SK-N-MC (cell line): ENCODE data around the gene SLC26A11.

Source experiments
- DNase-seq: peaks from one replicate; pipeline ENCODE4 v3.0.0-alpha.2; 2011; ENCODE audit warnings: low read depth, low spot score
- H3K27ac ChIP-seq: fragments of 200-600 bp; sonication (generic); 2 replicates; pipeline ENCODE4 v1.5.1; 2016; ENCODE audit warnings: mixed run types
- H3K36me3 ChIP-seq: fragments of 200-600 bp; sonication (generic); 2 replicates; pipeline ENCODE4 v1.6.1; 2017; ENCODE audit warnings: antibody characterized with exemption, low read length, mixed read lengths; ENCODE audit not compliant: insufficient read depth
- H3K4me3 ChIP-seq: fragments of 200-600 bp; sonication (generic); 2 replicates; pipeline ENCODE4 v1.5.1; 2016
- H3K9ac ChIP-seq: fragments of 200-600 bp; sonication (generic); 2 replicates; pipeline ENCODE4 v1.8.0; 2017; ENCODE audit warnings: mixed run types, mixed read lengths; ENCODE audit not compliant: insufficient read length
- H3K9me3 ChIP-seq: fragments of 200-600 bp; sonication (generic); 2 replicates; pipeline ENCODE4 v1.6.1; 2017; ENCODE audit warnings: low read depth, mild to moderate bottlenecking, antibody characterized with exemption, low read length, moderate library complexity, mixed read lengths
- EZH2 ChIP-seq: fragments of 200-600 bp; sonication (generic); IDR thresholded peaks from one replicate; pipeline ENCODE4 v1.6.1; 2017; ENCODE audit warnings: antibody characterized with exemption
- FOXP2 ChIP-seq: optimal IDR thresholded peaks from 2 replicates; pipeline ENCODE3; 2011; ENCODE audit warnings: mild to moderate bottlenecking, moderate library complexity; ENCODE audit not compliant: insufficient read depth; ENCODE audit errors: extremely low read length, control extremely low read depth
- POLR2AphosphoS5 ChIP-seq: IDR thresholded peaks from 2 replicates; pipeline ENCODE4 v1.6.1; 2012; ENCODE audit warnings: mild to moderate bottlenecking, low read depth, low read length, borderline replicate concordance

The SLC26A11 gene

GRCh38 chr17:80220054-80220735 is at the start of gene SLC26A11, which contains the start of gene SGSH:
Gene SLC26A11, plus strand, starts transcription at chr17:80220427. Its CDS starts 1,134 bp downstream, at chr17:80221561.
Gene SGSH, minus strand, starts transcription at chr17:80220333. Its CDS starts 20 bp downstream, at chr17:80220313.
- no peak for DNase-seq
- H3K27ac ChIP-seq = no peak within 1 kb of the TSS
- H3K4me3 ChIP-seq = peak within 1 kb of the TSS; percentile 83
- peak within 1 kb of the TSS; percentile 61 for H3K9ac ChIP-seq
- no peaks in the 10 kb centered on the region for H3K9me3 ChIP-seq
- TF ChIP-seq FOXP2 (no peak), EZH2 (no peak), POLR2AphosphoS5 (no peak)
- no peaks in the 10 kb centered on the region for H3K36me3 ChIP-seq

- no peak overlapping the region for H3K27ac ChIP-seq
- no peaks in the 10 kb centered on the region for H3K36me3 ChIP-seq
- TF ChIP-seq EZH2 (no peak), FOXP2 (no peak), POLR2AphosphoS5 (no peak)
- H3K9ac ChIP-seq = no peak overlapping the region
- H3K9me3 ChIP-seq = no peaks in the 10 kb centered on the region
- no peak overlapping the region for H3K4me3 ChIP-seq
- no peak for DNase-seq
These were observed 48.5 kb upstream of the SLC26A11 start for GRCh38 chr17:80171681-80172080.

- H3K36me3 ChIP-seq = no peaks in the 10 kb centered on the region
- TF ChIP-seq POLR2AphosphoS5 = no peak
- no peak for TF ChIP-seq EZH2
- TF ChIP-seq FOXP2 = no peak
- no peak overlapping the region for H3K9ac ChIP-seq
- H3K27ac ChIP-seq = no peak overlapping the region
- H3K9me3 ChIP-seq = no peaks in the 10 kb centered on the region
- DNase-seq = no peak
- no peak overlapping the region for H3K4me3 ChIP-seq
These were observed 47.1 kb upstream of the SLC26A11 start for GRCh38 chr17:80173126-80173525.

GRCh38 chr17:80173916-80174315 is 46.3 kb upstream of the SLC26A11 start:
- H3K36me3 ChIP-seq = no peaks in the 10 kb centered on the region

GRCh38 chr17:80176757-80177156 is 43.5 kb upstream of the SLC26A11 start:
- no peak overlapping the region for H3K4me3 ChIP-seq
- H3K36me3 ChIP-seq = no peaks in the 10 kb centered on the region
- no peak overlapping the region for H3K9ac ChIP-seq
- no peak overlapping the region for H3K27ac ChIP-seq
- no peaks in the 10 kb centered on the region for H3K9me3 ChIP-seq
- DNase-seq = no peak
- TF ChIP-seq FOXP2 (no peak), EZH2 (no peak), POLR2AphosphoS5 (no peak)

More at GRCh38 chr17:80173916-80174315, 46.3 kb upstream of the SLC26A11 start:
- Histone ChIP-seq H3K4me3 (no peak overlapping the region), H3K9ac (no peak overlapping the region), H3K27ac (no peak overlapping the region), H3K9me3 (no peaks in the 10 kb centered on the region)
- TF ChIP-seq FOXP2 = no peak
- TF ChIP-seq EZH2 = no peak
- no peak for TF ChIP-seq POLR2AphosphoS5
- DNase-seq = no peak

GRCh38 chr17:80177986-80178595 is 42.1 kb upstream of the SLC26A11 start:
- TF ChIP-seq POLR2AphosphoS5 (no peak), EZH2 (no peak), FOXP2 (no peak)
- H3K27ac ChIP-seq = no peak overlapping the region
- H3K4me3 ChIP-seq = no peak overlapping the region
- no peaks in the 10 kb centered on the region for H3K9me3 ChIP-seq
- H3K9ac ChIP-seq = no peak overlapping the region
- H3K36me3 ChIP-seq = no peaks in the 10 kb centered on the region
- DNase-seq = no peak

GRCh38 chr17:80180192-80180591 is 40.0 kb upstream of the SLC26A11 start:
- DNase-seq = no peak
- Histone ChIP-seq H3K36me3 (no peaks in the 10 kb centered on the region), H3K4me3 (no peak overlapping the region), H3K9me3 (no peaks in the 10 kb centered on the region), H3K27ac (no peak overlapping the region), H3K9ac (no peak overlapping the region)
- TF ChIP-seq FOXP2 (no peak), EZH2 (no peak), POLR2AphosphoS5 (no peak)

GRCh38 chr17:80181431-80181830 is 38.8 kb upstream of the SLC26A11 start:
- no peak overlapping the region for H3K4me3 ChIP-seq
- no peak overlapping the region for H3K27ac ChIP-seq
- H3K36me3 ChIP-seq = no peaks in the 10 kb centered on the region
- TF ChIP-seq EZH2 (no peak), FOXP2 (no peak), POLR2AphosphoS5 (no peak)
- no peaks in the 10 kb centered on the region for H3K9me3 ChIP-seq
- no peak for DNase-seq
- no peak overlapping the region for H3K9ac ChIP-seq
